Stimulated activated CD8-positive, alpha-beta memory T cell treated with anti-CD3 and anti-CD28 coated beads, Interleukin-2, amount 100 ng/mL, for 1 hour (primary cell): ENCODE measurements around the gene TBCE.
A peak's percentile ranks its signal among the peaks of the same experiment; 100 is the strongest.

Experiments
- DNase-seq, 2 donors: peaks; one replicate each; pipeline ENCODE4 v3.0.0-alpha.2; 2020; ENCODE audit warnings: low read depth in 2 of 2

Gene TBCE

GRCh38 chr1:235409042-235409820 is 42.0 kb downstream of the TBCE start:
- DNase-seq, result no peak

- no peak for DNase-seq
Measured at GRCh38 chr1:235410467-235410866, 43.2 kb downstream of the TBCE start.

DNA sequence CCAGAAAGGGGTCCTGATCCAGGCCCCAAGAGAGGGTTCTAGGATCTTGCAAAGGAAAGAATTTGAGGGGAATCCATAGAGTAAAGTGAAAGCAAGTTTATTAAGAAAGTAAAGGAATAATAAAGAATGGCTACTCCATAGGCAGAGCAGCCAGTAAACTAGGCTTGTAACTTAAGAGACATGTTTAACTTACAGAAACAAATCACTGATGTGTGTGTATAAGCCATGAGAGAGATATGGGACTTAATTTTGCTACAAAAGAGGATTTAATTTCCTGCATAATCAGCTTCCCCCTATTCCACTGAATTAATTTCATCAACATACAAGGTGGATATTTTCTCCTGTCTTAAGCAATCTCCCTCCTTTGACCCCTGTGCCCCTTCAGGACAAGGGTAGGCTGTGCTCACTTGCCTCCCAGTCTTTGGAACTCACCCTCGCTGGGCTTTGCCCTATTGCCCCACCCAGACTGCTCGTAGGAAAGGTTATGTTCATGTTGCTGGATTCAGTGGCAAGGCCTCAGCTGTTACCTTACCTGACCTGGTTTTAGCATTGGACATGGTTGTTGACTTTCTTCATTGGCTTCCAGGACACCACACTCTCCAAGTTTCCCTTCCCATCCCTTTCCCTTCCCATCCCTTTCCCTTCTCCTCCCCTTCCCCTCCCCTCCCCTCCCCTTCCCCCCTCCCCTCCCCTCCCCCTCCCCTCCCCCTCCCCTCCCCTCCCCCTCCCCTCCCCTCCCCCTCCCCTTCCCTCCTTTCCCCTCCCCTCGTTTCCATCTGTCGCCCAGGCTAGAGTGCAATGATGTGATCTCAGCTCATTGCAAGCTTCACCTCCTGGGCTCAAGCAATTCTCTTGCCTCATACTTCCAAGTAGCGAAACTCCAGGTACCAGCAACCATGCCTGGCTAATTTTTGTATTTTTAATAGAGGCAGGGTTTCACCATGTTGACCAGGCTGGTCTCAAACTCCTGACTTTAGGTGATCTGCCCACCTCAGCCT is 44.6 kb downstream of the TBCE start:
- no peak for DNase-seq

- peak; percentile 20 to 28 for DNase-seq
Measured at GRCh38 chr1:235415008-235415904, 48.0 kb downstream of the TBCE start.

- DNase-seq, result no peak
Measured at GRCh38 chr1:235416662-235417049, 49.4 kb downstream of the TBCE start.

- peak; percentile 15 to 36 for DNase-seq
Measured at GRCh38 chr1:235417086-235417697, 50.0 kb downstream of the TBCE start.

GRCh38 chr1:235421751-235422150 is 54.5 kb downstream of the TBCE start:
- no peak for DNase-seq

DNA sequence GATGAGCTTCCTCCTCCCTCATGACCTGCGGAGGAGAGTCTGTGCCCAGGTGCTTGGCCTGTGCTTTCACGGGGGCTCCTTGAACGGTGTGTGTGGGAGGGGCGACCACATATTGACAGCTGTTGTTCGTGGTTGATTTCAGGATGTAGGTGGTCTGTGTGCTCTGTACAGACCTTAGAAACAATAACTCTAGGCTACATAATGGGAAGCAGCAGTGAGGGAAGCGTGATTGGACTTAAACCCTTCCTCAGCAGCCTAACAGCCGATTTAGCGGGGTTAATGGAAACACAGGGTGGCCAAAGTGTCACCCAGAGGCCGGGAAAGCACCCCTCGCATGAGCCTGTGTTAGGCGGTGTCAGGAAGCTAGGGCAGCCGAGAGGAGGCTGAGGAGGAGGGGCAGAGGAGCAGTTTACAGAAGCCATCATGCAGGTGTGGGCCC is 56.0 kb downstream of the TBCE start:
- peak in 1 of 2 donors; percentile 6 for DNase-seq

- DNase-seq, result no peak
Measured at GRCh38 chr1:235424092-235424491, 56.9 kb downstream of the TBCE start.

DNA sequence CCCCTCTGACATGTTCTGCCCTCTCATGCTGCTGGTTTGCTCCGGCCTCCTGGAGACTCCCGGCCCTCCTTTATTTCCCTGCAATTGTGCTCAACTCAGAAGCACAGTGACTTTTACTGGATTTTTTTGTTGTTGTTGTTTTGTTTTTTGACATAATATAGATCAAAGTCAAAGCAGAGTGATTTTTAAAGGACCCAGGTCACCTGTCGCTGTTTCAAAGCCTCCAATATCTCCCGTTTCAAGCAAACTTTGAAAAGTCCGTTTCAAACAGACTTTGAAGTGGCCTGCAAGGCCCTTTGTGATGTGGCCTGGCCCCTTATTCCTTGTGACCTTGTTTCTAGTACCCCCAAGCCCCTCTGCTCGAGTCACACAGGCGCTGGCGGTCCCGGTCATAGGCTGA is 58.1 kb downstream of the TBCE start:
- no peak for DNase-seq

DNA sequence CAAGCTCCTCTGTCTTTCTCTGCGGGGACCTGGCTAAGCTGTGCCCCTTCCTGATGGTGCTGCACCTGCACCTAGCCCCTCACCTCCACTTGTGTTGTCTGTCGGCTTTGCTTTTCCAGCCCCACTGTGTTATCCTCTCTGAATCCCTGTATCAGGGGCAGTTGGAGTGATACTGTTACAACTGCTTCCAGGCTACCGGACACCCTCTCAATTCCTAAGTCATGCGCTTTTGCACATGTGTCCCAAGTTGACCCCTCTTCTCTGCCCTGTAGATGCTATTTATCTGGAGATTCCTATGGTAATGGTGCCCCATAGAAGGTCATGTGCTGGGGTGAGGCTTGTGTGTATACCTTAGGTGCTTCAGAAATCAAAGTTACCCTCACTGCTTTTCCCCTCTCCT is 58.9 kb downstream of the TBCE start:
- DNase-seq, result no peak

- no peak for DNase-seq
Measured at GRCh38 chr1:235426680-235427079, 59.5 kb downstream of the TBCE start.

DNA sequence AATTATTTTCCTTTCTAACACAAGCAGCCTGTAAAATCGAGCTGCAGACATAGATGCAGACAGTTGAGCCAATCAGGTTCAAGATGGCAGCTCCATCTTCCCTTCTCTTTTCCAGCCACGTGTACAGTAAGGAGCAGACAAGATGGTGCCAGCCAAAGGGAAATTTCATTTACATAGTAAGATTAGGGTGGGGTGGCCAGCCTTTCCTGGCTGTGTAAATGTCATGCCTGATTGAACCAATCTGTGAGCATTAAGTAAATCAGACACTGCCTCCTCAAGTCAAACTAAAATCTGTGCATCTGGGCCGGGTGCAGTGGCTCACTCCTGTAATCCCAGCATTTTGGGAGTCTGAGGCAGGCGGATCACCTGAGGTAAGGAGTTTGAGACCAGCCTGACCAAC is 60.2 kb downstream of the TBCE start:
- no peak for DNase-seq

DNA sequence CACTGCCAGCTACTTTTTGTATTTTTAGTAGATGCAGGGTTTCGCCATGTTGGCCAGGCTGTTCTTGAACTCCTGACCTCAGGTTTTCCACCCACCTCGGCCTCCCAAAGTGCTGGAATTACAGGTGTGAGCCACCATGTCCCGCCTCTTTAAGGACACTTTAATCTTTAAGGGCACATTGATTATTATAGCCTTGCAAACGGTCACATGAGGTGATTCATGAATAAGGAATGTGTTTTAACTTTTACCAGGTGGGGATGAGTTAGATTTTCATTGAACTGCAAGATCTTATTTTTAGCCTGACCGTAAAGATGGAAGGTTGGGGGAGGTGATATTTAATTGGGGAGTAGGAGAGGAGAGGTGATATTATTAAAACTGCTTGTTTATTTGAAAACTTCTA is 61.9 kb downstream of the TBCE start:
- no peak for DNase-seq

DNA sequence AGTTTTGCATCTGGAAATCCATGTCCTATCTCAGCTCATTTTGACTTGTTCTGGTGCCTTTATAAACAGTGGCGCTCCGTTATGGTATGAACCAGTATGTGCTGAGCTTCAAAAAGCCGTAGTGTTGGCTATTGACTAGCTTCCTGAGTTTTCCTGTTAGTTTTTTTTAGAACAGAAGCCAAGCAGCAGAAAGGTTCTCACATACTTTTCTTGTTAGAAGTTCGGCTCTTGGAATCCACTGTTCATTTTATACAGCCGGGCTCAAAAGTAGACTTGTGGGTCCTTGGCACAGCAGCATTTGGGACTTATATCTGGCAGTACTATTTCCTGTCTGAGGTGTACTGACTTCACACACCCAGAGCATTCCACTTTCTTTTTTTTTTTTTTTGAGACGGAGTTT is 63.8 kb downstream of the TBCE start:
- DNase-seq, result no peak

- DNase-seq, result no peak
Measured at GRCh38 chr1:235434001-235434400, 66.8 kb downstream of the TBCE start.

- DNase-seq, result no peak
Measured at GRCh38 chr1:235441159-235441685, 74.0 kb downstream of the TBCE start.

DNA sequence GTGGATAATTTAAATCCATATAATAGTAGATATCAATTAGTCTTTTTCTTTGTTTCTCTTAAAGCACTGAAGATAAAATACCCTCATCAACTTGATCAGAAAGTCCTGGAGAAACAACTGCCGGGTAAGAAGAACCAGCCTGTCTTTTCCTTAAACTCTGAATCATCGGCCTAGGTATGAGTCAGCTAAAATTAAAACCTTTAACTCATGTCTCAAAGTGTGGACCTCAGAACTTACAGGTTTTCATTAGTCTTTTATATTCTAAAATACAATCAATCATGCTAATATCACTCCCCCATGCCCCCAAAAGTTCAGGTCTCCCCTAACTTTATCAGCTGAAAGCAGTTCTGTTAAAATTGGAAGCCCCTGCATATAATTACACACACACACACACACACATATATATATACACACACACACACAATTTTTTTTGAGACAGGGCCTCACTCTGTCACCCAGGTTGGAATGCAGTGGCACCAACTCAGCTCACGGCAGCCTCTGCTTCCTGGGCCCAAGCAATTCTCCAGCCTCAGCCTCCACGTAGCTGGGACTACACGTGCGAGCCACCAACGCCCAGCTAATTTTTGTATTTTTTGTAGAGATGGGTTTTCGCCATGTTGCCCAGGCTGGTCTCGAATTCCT is 75.7 kb downstream of the TBCE start:
- no peak for DNase-seq

DNA sequence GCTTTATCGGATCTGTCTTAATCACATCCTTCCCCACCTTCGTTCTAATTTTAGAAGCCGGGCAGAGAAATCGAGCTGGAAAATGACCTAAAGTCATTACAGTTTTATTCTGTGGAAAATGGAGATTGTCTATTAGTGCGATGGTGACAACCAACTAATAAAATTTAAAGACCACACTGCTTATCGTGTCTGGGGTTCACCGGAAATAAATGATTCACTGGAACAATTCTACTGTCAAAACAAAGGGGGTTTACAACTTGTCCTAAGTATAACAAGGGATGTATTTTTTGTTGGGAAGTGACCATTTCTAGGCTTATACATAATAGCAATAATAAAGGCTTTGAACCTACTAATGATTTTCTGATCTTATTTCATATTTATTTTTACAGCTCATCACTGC is 81.4 kb downstream of the TBCE start:
- DNase-seq, result no peak

DNA sequence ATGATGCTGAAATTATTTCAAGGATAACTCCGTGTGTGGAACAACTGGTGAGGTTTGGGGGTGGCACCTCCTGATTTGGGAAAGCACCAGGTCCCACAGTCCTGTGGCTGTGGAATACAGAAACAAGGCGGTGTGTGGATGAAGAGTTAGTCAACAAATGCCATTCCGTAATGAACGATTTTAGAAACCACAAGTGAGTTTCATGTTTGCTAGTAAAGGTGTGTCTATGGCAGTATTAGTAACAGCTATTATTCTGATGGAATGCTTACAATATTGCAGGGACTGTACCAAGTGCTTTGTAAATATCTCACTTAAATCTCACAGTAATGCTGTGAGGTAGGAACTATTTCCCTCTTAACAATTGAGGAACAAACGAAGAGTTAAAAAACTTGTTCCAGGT is 83.2 kb downstream of the TBCE start:
- no peak for DNase-seq
